GM12872 (cell line): Measurements from ENCODE around the gene FGFBP3.

Source experiments
- CTCF ChIP-seq: IDR thresholded peaks from 3 replicates; pipeline ENCODE4 v1.5.1; 2011; ENCODE audit warnings: low read depth, mild to moderate bottlenecking, low read length, moderate library complexity; ENCODE audit not compliant: insufficient read depth

The FGFBP3 gene, protein sequence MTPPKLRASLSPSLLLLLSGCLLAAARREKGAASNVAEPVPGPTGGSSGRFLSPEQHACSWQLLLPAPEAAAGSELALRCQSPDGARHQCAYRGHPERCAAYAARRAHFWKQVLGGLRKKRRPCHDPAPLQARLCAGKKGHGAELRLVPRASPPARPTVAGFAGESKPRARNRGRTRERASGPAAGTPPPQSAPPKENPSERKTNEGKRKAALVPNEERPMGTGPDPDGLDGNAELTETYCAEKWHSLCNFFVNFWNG

GRCh38 chr10:91909117-91909677 is at the start of gene FGFBP3:
Gene FGFBP3, minus strand, starts transcription at chr10:91909486. Its CDS starts 517 bp downstream, at chr10:91908969.
- no peak for TF ChIP-seq CTCF

DNA sequence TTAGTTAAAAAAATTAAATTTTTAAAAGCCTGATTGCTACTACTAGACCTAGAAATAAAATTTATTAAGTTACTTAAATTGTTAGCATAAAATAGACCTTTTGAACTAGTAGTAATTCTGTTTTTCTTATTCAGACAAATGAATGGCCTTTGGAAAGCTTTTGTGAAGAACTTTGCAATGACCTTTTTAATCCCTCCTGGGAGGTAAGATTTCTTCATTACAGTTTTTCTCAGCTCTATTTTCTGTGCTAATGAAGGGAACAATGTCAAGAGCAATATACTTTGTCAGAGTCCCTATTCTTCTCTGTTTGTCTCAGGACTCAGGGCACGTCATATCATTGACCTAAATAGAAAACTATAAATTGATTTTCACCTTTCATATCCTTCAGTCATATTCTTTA is 47.8 kb upstream of the FGFBP3 start:
- TF ChIP-seq CTCF = no peak

GRCh38 chr10:91955114-91955513 is 45.8 kb upstream of the FGFBP3 start:
- TF ChIP-seq CTCF = no peak

- TF ChIP-seq CTCF = no peak
Measured at GRCh38 chr10:91953600-91954160, 44.4 kb upstream of the FGFBP3 start.

GRCh38 chr10:91944880-91945630 is 35.8 kb upstream of the FGFBP3 start:
- no peak for TF ChIP-seq CTCF

DNA sequence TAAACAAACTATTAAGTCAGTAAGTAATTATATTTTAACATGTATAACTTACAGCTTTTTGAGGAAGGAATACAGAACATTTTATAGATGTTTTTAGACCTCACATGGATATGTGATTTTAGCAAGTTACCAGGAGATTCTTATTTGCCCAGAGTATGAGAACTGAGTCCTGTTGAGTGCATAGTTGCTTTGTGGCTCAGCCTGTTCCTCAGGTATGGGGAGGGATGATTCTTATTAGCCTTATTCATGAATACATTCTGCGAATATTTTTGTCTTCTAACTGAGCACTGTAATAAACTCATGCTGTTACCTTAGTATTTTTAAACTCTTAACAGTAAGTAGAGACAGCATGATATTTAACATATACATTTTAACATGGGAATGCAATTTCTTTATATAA is 32.1 kb upstream of the FGFBP3 start:
- TF ChIP-seq CTCF = no peak

DNA sequence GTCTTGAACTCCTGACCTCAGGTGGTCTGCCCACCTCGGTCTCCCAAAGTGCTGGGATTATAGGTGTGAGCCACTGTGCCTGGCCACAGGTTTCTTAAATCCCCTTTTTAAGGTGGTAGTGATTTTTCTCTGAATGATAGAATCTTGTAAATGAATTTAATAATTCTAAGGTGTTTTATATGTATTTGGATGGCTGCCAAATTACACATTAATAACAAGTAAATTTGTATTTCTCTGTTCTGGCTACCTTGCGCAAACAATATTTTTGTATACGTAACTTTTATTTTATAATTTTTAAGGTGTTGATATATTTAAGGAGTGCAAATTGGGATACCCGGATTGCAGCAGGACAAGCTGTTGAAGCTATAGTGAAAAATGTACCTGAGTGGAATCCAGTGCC is 30.4 kb upstream of the FGFBP3 start:
- no peak for TF ChIP-seq CTCF
